OCI-LY3 (cell line): Measurements from ENCODE around the gene MS4A18.

Experiments
- EZH2phosphoT487 ChIP-seq: fragments of 200-600 bp; shearing (Covaris generic); IDR thresholded peaks from 2 replicates; pipeline ENCODE4 v1.6.1; 2018; ENCODE audit warnings: antibody characterized with exemption, mixed run types, low read depth
- TF ChIP-seq, protein P1 (sequence below): fragments of 200-600, 300-600 bp; sonication (generic); IDR thresholded peaks from 2 replicates; pipeline ENCODE4 v1.5.1; 2014; ENCODE audit warnings: antibody characterized with exemption, low read length, low read depth

- TF ChIP-seq, protein P1, sequence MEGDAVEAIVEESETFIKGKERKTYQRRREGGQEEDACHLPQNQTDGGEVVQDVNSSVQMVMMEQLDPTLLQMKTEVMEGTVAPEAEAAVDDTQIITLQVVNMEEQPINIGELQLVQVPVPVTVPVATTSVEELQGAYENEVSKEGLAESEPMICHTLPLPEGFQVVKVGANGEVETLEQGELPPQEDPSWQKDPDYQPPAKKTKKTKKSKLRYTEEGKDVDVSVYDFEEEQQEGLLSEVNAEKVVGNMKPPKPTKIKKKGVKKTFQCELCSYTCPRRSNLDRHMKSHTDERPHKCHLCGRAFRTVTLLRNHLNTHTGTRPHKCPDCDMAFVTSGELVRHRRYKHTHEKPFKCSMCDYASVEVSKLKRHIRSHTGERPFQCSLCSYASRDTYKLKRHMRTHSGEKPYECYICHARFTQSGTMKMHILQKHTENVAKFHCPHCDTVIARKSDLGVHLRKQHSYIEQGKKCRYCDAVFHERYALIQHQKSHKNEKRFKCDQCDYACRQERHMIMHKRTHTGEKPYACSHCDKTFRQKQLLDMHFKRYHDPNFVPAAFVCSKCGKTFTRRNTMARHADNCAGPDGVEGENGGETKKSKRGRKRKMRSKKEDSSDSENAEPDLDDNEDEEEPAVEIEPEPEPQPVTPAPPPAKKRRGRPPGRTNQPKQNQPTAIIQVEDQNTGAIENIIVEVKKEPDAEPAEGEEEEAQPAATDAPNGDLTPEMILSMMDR, result no peak
- no peak for TF ChIP-seq EZH2phosphoT487
These were observed 57.4 kb downstream of the MS4A18 start for GRCh38 chr11:60781981-60782316.
